ENCODE measurements around the gene CXCL1. TPM values are rescaled to one million over a fixed set of nuclear protein-coding genes. Genes with fewer than 3 reads are reported as not detected.

CXCL1 gene
- total RNA-seq, 1 donor = 134 TPM

DNA sequence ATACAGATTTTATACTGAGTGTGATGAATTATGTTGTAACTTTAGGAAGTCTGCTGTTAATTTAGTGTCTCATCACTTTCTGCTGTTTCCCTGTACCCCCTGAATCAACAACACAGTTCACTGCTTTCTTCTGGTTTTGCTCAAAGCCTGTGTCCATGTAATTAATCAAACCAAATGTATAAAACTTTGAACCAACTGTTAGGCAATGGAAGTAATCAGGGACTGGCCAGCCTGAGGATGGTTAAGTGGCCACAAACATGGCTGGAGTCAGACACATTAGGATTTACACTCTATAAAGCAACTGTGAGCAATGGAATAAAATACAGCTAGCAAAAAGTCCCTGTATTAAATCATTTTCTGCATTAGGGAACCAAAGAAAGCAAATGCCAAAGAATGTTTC lies 42.6 kb downstream of the CXCL1 start:
- TF ChIP-seq, protein P1, sequence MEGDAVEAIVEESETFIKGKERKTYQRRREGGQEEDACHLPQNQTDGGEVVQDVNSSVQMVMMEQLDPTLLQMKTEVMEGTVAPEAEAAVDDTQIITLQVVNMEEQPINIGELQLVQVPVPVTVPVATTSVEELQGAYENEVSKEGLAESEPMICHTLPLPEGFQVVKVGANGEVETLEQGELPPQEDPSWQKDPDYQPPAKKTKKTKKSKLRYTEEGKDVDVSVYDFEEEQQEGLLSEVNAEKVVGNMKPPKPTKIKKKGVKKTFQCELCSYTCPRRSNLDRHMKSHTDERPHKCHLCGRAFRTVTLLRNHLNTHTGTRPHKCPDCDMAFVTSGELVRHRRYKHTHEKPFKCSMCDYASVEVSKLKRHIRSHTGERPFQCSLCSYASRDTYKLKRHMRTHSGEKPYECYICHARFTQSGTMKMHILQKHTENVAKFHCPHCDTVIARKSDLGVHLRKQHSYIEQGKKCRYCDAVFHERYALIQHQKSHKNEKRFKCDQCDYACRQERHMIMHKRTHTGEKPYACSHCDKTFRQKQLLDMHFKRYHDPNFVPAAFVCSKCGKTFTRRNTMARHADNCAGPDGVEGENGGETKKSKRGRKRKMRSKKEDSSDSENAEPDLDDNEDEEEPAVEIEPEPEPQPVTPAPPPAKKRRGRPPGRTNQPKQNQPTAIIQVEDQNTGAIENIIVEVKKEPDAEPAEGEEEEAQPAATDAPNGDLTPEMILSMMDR (IDR thresholded peaks at IDR 0.05; ENCODE audit: insufficient read depth, low read depth, low read length) = no peak
- H3K4me3 ChIP-seq (ENCODE audit: low read depth, low read length) = no peak overlapping the region
- DNase-seq (ENCODE audit: low read depth) = peak; percentile 89

DNA sequence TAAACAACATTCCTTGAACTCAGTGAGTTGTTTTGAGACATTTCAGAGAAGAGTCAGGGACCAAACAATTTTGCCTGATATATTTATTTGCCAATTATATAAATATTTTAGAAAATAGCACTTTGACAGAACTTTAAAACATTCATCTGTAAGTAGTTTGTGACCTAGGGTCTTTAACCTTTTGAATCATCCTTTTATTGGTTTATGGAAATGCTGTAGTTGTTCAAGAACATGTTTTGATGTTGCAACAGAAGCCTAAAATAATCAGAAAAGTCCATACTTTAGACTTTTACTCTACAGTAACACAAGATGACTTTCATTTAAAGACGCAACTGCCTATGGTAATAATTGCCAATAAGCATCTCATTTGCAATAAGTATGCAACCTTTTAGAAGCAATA lies 43.0 kb downstream of the CXCL1 start:
- TF ChIP-seq, protein P1 (IDR thresholded peaks at IDR 0.05; ENCODE audit: insufficient read depth, low read depth, low read length) = no peak
- H3K4me3 ChIP-seq (ENCODE audit: low read depth, low read length) = no peak overlapping the region
- peak; percentile 88 for DNase-seq (ENCODE audit: low read depth)

DNA sequence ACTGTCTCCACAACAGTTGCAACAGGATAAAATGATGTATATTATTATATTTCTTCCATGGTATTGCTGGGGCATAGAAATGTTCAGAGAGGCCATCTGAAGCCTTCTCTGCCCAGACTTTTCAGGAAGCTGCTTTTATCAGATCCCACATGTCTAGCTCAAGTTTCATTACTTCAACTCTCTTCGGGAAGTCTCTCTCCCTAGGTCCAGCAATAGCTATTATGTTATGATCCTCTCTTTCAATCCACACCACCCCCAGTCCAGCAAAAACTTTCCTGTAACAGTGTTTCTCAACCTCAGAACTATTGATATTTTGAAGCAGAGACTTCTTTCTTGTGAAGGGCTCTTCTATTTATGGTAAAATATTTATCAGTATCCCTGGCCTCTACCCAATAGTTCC lies 44.9 kb downstream of the CXCL1 start:
- DNase-seq (ENCODE audit: low read depth) = no peak
- no peak overlapping the region for H3K4me3 ChIP-seq (ENCODE audit: low read depth, low read length)
- TF ChIP-seq, protein P1 (IDR thresholded peaks at IDR 0.05; ENCODE audit: insufficient read depth, low read depth, low read length) = no peak

DNA sequence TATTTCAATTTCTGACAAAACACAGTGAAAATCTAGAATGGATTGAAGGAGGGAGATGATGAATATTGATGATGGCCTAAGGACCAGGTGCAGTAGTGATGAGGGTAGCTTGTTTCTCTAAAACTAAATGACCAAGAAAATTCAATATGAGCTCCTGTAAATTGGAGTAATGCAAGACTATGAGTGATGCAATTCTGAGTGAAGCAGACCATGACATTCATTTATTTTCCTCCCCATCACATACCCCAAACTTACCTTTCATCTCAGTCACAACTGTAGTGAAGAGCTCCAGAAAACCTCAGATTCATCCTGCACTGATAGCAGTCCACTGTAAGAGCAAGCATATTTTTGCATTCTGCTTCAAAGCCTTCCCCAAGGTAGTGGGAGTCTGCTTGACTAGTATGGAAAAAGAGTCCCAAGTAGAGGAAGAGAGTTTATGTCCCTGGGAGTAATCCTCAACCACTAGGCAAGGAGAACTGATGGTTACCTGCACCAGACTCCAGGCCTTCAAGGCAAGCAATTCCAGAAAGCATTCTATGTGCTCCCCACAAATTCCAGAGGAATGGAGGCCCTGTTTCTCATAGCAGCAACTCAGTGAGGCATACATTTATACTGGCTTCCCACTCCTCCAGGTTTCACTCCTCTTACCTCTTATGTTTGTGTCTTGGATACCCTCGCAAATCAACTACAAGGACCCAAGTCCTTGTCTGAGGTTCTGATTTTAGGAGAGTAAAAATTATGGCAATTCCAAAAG lies 47.2 kb downstream of the CXCL1 start:
- H3K4me3 ChIP-seq (ENCODE audit: low read depth, low read length) = no peak overlapping the region
- no peak for DNase-seq (ENCODE audit: low read depth)
- TF ChIP-seq, protein P1 (IDR thresholded peaks at IDR 0.05; ENCODE audit: insufficient read depth, low read depth, low read length) = no peak

DNA sequence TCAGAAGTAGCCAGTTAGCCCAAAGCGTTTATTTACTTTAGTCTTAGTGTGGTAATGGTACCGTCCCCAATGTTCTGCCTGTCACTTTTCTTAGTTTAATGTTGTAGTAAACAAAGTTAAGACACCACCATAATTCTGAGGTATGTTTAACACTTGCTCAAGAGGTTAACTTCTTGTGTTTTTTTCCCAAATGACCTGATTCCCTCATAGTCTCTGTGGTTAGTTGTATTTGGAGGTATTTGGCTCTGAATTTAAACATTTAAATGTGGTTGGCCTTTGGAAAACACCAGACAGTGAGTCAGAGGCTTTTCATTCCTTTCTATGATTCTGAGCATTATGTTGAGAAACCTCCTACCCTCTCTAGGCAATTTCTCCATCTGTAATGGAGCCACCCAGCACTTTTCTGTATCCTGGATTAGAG lies 47.9 kb downstream of the CXCL1 start:
- TF ChIP-seq, protein P1 (IDR thresholded peaks at IDR 0.05; ENCODE audit: insufficient read depth, low read depth, low read length) = no peak
- peak; percentile 99 for DNase-seq (ENCODE audit: low read depth)
- H3K4me3 ChIP-seq (ENCODE audit: low read depth, low read length) = no peak overlapping the region

DNA sequence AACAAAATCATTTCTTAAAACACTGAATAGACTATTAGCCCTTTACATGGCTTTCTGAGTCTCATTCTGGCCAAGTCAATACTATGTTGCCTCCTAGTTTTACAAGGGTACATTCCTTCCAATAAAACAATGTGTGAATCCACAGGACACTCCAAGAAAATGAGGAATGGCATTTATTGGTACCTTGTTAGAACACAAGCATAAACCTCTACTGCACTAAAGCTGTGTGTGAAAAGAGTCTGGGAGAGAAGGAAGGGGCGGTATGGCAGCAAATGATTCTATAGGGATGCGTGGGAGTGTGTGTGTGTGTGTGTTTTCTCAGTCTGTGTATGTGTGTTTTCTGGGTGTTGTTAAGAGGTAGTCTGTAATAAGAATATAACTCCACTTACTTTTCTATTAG lies 48.9 kb downstream of the CXCL1 start:
- TF ChIP-seq, protein P1 (IDR thresholded peaks at IDR 0.05; ENCODE audit: insufficient read depth, low read depth, low read length) = no peak
- peak; percentile 78 for DNase-seq (ENCODE audit: low read depth)
- no peak overlapping the region for H3K4me3 ChIP-seq (ENCODE audit: low read depth, low read length)

DNA sequence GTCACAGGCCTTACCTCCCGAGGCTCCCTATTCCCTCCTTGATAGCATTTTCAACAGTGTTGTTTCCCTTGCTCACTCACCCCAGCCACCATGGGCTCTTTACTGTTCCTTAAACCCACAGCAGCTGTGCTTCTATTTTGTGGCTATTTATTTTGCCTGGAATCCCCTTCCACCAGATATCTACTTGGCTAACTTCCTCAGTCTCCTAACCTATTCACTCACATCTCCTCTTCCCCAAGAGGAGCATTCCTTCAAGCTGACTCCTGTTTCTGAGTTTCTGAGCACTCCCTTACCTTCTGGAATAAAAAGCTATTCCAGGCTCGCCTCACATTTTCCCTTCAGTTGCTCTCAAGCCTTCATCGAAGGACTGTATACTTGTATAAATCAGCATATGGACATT lies 50.5 kb downstream of the CXCL1 start:
- TF ChIP-seq, protein P1 (IDR thresholded peaks at IDR 0.05; ENCODE audit: insufficient read depth, low read depth, low read length) = no peak
- no peak for DNase-seq (ENCODE audit: low read depth)
- no peak overlapping the region for H3K4me3 ChIP-seq (ENCODE audit: low read depth, low read length)
